GM23248 (cell line): ENCODE measurements around the gene TMEM145.

Source experiments
- EZH2 ChIP-seq: fragments of 200-600 bp; sonication (generic); IDR thresholded peaks from 2 replicates; pipeline ENCODE4 v1.6.1; 2018; ENCODE audit warnings: antibody characterized with exemption, mild to moderate bottlenecking; ENCODE audit not compliant: insufficient read depth, poor library complexity, severe bottlenecking
- EZH2phosphoT487 ChIP-seq: fragments of 200-600 bp; sonication (generic); IDR thresholded peaks from 2 replicates; pipeline ENCODE4 v1.6.1; 2018; ENCODE audit warnings: antibody characterized with exemption, moderate library complexity, mild to moderate bottlenecking, low read depth; ENCODE audit not compliant: insufficient read depth

DNA sequence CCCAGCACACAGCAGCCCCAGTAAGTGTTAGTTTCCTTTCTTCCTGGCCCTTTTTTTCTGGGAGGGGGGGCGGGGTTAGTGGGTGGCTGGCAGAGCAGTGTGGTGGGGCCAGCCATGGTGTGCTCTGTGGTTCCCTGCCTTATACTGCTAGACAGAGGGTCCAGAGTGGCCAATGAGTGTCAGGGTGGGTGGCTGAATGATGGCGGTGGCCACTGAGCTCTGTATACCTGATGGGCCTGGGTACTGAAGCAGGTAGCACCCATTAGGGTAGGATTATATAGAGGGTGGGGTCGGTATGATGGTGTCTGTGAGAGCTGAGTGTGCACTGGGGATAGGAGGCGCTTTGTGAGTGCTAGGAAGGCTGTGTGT lies 30.3 kb upstream of the TMEM145 start:
- no peak for TF ChIP-seq EZH2
- no peak for TF ChIP-seq EZH2phosphoT487
